Endothelial cell of umbilical vein (primary cell): ENCODE measurements around the gene PIEZO2.

Experiments used
- MAX ChIP-seq: IDR thresholded peaks from 2 replicates; pipeline ENCODE4 v1.6.1; 2011; ENCODE audit not compliant: insufficient read depth, insufficient read length
- MYC ChIP-seq: IDR thresholded peaks from one replicate; pipeline ENCODE4 v1.6.1; 2011; ENCODE audit warnings: mild to moderate bottlenecking, low read depth, low read length

GRCh38 chr18:10839421-10839820 is 309.9 kb downstream of the PIEZO2 start:
- TF ChIP-seq MYC (no peak), MAX (no peak)
